Measurements from ENCODE around the gene GRIA2.
"Not testable (repeated sequence)": the region's sequence is repeated elsewhere in the genome, so short reads cannot be mapped to it uniquely, and the experiment has no call there.

The GRIA2 gene

DNA sequence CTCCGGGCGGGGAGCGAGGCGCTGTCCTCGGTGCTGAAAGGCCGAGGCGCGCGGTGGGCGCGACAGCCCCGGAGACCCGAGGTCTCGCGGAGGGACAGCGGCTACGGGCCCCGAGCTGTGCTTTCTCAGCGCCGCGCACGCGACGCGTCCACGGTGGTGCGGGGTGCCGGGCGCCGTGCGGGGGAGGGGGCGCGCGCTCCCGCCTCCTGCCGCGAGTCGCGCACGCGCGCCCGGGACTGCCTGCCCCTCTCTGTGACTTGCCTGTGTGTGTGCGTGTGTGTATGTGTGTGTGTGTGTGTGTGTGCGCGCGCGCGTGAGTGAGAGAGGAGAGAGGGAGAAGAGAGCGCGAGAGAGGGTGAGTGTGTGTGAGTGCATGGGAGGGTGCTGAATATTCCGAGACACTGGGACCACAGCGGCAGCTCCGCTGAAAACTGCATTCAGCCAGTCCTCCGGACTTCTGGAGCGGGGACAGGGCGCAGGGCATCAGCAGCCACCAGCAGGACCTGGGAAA lies at the start of gene GRIA2:
Gene GRIA2, plus strand, starts transcription at position 358 of the 511 bp plus-strand sequence. CDS start 315 bp downstream, outside the sequence.
- TF ChIP-seq, protein P1, sequence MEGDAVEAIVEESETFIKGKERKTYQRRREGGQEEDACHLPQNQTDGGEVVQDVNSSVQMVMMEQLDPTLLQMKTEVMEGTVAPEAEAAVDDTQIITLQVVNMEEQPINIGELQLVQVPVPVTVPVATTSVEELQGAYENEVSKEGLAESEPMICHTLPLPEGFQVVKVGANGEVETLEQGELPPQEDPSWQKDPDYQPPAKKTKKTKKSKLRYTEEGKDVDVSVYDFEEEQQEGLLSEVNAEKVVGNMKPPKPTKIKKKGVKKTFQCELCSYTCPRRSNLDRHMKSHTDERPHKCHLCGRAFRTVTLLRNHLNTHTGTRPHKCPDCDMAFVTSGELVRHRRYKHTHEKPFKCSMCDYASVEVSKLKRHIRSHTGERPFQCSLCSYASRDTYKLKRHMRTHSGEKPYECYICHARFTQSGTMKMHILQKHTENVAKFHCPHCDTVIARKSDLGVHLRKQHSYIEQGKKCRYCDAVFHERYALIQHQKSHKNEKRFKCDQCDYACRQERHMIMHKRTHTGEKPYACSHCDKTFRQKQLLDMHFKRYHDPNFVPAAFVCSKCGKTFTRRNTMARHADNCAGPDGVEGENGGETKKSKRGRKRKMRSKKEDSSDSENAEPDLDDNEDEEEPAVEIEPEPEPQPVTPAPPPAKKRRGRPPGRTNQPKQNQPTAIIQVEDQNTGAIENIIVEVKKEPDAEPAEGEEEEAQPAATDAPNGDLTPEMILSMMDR (IDR thresholded peaks at IDR 0.05; ENCODE audit: borderline replicate concordance, insufficient read depth, low read depth, low read length), result no peak
- H3K4me3 ChIP-seq (ENCODE audit: low read depth, low read length), result no peak within 1 kb of the TSS

DNA sequence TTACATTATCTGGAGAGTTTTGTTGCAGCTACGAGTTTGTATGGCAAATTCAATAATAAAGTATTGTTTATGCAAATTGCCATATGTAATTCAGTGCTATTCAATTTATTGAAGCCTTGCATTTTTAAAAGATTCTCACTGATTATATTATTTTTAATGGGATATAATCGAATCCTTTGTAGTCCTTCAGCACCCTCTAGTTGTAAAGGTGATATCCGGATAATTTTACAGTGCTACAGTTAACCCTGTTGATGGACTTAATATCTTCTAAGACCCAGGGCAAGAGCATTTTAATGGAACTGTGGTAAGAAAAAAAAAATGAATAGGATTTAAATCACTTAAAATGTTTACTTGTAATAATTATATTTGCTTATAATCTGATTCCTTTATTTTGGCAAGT lies 48.5 kb upstream of the GRIA2 start:
- TF ChIP-seq, protein P1 (IDR thresholded peaks at IDR 0.05; ENCODE audit: borderline replicate concordance, insufficient read depth, low read depth, low read length), result no peak
- no peak overlapping the region for H3K4me3 ChIP-seq (ENCODE audit: low read depth, low read length)

DNA sequence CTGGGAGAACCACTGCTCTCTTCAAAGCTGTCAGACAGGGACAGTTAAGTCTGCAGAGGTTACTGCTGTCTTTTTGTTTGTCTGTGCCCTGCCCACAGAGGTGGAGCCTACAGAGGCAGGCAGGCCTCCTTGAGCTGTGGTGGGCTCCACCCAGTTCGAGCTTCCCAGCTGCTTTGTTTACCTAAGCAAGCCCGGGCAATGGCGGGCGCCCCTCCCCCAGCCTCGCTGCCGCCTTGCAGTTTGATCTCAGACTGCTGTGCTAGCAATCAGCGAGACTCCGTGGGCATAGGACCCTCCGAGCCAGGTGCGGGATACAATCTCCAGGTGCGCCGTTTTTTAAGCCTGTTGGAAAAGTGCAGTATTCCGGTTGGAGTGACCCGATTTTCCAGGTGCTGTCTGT lies 40.3 kb upstream of the GRIA2 start:
- H3K4me3 ChIP-seq (ENCODE audit: low read depth, low read length), result not testable (repeated sequence)

DNA sequence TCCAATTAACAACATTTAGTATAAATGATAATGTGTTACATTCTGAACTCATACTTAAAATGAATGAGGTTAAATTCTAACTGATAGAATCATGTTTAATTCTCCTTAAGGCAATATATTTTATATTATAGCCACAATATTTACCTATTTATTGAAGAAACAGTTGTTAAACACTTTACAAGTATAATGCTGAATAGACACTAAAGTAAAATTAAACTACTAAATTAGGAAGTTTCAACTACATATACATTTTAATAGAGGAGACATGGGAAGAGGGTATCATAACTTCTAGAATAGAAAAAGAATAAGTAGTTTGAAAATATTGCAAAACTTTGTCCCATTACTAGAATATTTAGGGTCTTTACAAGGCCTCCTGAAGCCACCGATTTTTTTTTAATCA lies 36.2 kb upstream of the GRIA2 start:
- H3K4me3 ChIP-seq (ENCODE audit: low read depth, low read length), result no peak overlapping the region
- TF ChIP-seq, protein P1 (IDR thresholded peaks at IDR 0.05; ENCODE audit: borderline replicate concordance, insufficient read depth, low read depth, low read length), result no peak

DNA sequence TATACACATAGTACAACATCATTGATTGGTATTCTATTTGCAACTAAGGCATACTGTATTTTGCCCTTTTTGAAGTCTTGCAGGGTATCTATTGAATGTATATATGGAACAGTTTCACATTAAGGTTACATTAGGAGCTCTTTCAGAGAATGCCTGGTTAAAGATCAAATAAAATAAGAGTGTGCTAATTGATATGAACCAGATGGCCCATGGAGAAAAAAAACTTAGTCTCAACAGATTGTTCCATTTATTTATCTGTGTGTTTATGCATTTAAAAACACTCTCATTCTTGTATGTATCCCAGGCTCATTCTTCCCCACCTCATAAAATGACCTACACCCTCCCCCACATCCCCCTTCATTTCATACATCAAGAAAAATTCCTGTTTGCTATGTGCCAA lies 35.2 kb upstream of the GRIA2 start:
- no peak overlapping the region for H3K4me3 ChIP-seq (ENCODE audit: low read depth, low read length)
- TF ChIP-seq, protein P1 (IDR thresholded peaks at IDR 0.05; ENCODE audit: borderline replicate concordance, insufficient read depth, low read depth, low read length), result no peak

DNA sequence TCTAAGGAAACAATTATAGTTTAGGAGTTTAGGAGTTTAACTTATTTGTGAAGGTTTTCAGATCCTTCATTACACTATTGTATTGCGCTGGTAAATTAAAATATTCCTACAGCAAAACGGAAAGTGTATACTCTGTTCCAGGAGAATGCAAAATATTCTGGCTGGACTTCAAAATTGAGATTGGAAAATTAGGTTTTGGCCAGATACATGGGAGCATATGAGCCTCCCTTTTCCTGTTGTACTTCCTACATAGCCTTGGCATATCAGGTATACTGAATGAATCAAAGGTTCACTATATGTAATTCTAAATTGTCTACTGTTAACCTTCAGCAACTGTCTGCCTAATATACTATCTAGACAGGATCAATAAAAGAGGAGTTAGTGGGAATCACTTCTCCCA lies 25.2 kb upstream of the GRIA2 start:
- TF ChIP-seq, protein P1 (IDR thresholded peaks at IDR 0.05; ENCODE audit: borderline replicate concordance, insufficient read depth, low read depth, low read length), result no peak
- no peak overlapping the region for H3K4me3 ChIP-seq (ENCODE audit: low read depth, low read length)

DNA sequence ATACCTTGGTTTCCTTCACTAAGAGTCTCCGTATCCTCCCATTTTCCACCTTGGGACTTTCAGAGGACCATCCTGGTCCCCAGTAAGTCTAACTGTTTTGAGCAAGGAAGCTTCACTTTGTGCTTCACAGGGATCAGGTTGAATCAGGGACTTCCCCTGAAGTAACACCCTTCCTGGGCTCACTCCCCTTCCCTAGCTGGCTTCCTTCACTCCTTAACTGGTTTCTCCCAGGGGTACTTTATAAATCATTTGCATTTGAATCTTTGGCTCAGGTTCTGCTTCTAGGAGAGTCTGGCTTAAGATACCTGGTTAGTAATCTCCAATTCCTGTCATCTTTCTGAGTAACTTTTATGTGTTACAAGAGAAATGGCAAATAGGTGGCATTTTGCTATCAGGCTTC lies 24.5 kb upstream of the GRIA2 start:
- H3K4me3 ChIP-seq (ENCODE audit: low read depth, low read length), result no peak overlapping the region
- TF ChIP-seq, protein P1 (IDR thresholded peaks at IDR 0.05; ENCODE audit: borderline replicate concordance, insufficient read depth, low read depth, low read length), result no peak
